ENCODE data around the gene PACSIN2. TPM values are rescaled to one million over a fixed set of nuclear protein-coding genes. Genes with fewer than 3 reads are reported as not detected.
"Not testable (repeated sequence)": the region's sequence is repeated elsewhere in the genome, so short reads cannot be mapped to it uniquely, and the experiment has no call there.

Gene PACSIN2
- total RNA-seq, 1 donor: 35.2 TPM

- TF ChIP-seq CTCF (IDR thresholded peaks at IDR 0.05; ENCODE audit: insufficient read depth, low read length): no peak
- DNase-seq (ENCODE audit: low read depth): peak; percentile 96
- H3K4me3 ChIP-seq (ENCODE audit: low read depth, low read length): no peak overlapping the region
Observed at GRCh38 chr22:42978453-42979103, 36.4 kb downstream of the PACSIN2 start.

- no peak overlapping the region for H3K4me3 ChIP-seq (ENCODE audit: low read depth, low read length)
- TF ChIP-seq CTCF (IDR thresholded peaks at IDR 0.05; ENCODE audit: insufficient read depth, low read length): no peak
Observed at GRCh38 chr22:42977569-42977968, 37.4 kb downstream of the PACSIN2 start.

GRCh38 chr22:42976217-42976933 lies 38.6 kb downstream of the PACSIN2 start:
- H3K4me3 ChIP-seq (ENCODE audit: low read depth, low read length): no peak overlapping the region
- TF ChIP-seq CTCF (IDR thresholded peaks at IDR 0.05; ENCODE audit: insufficient read depth, low read length): no peak
- no peak for DNase-seq (ENCODE audit: low read depth)

More at GRCh38 chr22:42977569-42977968, 37.4 kb downstream of the PACSIN2 start:
- no peak for DNase-seq (ENCODE audit: low read depth)

GRCh38 chr22:42974223-42974622 lies 40.7 kb downstream of the PACSIN2 start:
- no peak for DNase-seq (ENCODE audit: low read depth)
- TF ChIP-seq CTCF (IDR thresholded peaks at IDR 0.05; ENCODE audit: insufficient read depth, low read length): no peak

GRCh38 chr22:42973536-42973881 lies 41.4 kb downstream of the PACSIN2 start:
- DNase-seq (ENCODE audit: low read depth): no peak
- TF ChIP-seq CTCF (IDR thresholded peaks at IDR 0.05; ENCODE audit: insufficient read depth, low read length): no peak
- no peak overlapping the region for H3K4me3 ChIP-seq (ENCODE audit: low read depth, low read length)

More at GRCh38 chr22:42974223-42974622, 40.7 kb downstream of the PACSIN2 start:
- no peak overlapping the region for H3K4me3 ChIP-seq (ENCODE audit: low read depth, low read length)

- DNase-seq (ENCODE audit: low read depth): no peak
- H3K4me3 ChIP-seq (ENCODE audit: low read depth, low read length): no peak overlapping the region
- TF ChIP-seq CTCF (IDR thresholded peaks at IDR 0.05; ENCODE audit: insufficient read depth, low read length): no peak
Observed at GRCh38 chr22:42972649-42973535, 42.1 kb downstream of the PACSIN2 start.

- DNase-seq (ENCODE audit: low read depth); H3K4me3 ChIP-seq (ENCODE audit: low read depth, low read length): not testable (repeated sequence)
Observed at GRCh38 chr22:42971473-42971860, 43.5 kb downstream of the PACSIN2 start.
